NOMO-1 treated with DMSO at 0.1 percent for 48 hours (cell line): ENCODE data around the gene LMX1B.
"Not testable (repeated sequence)": the region's sequence is repeated elsewhere in the genome, so short reads cannot be mapped to it uniquely, and the experiment has no call there.

ENCODE experiments used
- DNase-seq: peaks from one replicate; lab custom pipeline; 2025; ENCODE audit not compliant: unreplicated experiment; lab: John Stamatoyannopoulos, UW

Gene LMX1B

GRCh38 chr9:126613651-126614050, at the start of gene LMX1B:
LMX1B (plus strand) TSS chr9:126613928; CDS start chr9:126614450, 522 bp downstream.
- DNase-seq, result no peak

- no peak for DNase-seq
Measured at GRCh38 chr9:126564128-126564527, 49.6 kb upstream of the LMX1B start.

GRCh38 chr9:126564716-126565115, 49.0 kb upstream of the LMX1B start:
- no peak for DNase-seq

- DNase-seq, result no peak
Measured at GRCh38 chr9:126565336-126566128, 48.2 kb upstream of the LMX1B start.

GRCh38 chr9:126569036-126569435, 44.7 kb upstream of the LMX1B start:
- DNase-seq, result no peak

- DNase-seq, result no peak
Measured at GRCh38 chr9:126578029-126578428, 35.7 kb upstream of the LMX1B start.

GRCh38 chr9:126580319-126580718, 33.4 kb upstream of the LMX1B start:
- DNase-seq, result not testable (repeated sequence)

GRCh38 chr9:126581893-126582292, 31.8 kb upstream of the LMX1B start:
- no peak for DNase-seq

- no peak for DNase-seq
Measured at GRCh38 chr9:126582427-126582826, 31.3 kb upstream of the LMX1B start.

GRCh38 chr9:126583144-126583760, 30.5 kb upstream of the LMX1B start:
- DNase-seq, result no peak

GRCh38 chr9:126584611-126585010, 29.1 kb upstream of the LMX1B start:
- DNase-seq, result no peak

- DNase-seq, result no peak
Measured at GRCh38 chr9:126586236-126586635, 27.5 kb upstream of the LMX1B start.

GRCh38 chr9:126587187-126588185, 26.2 kb upstream of the LMX1B start:
- DNase-seq, result no peak

GRCh38 chr9:126588491-126589168, 25.1 kb upstream of the LMX1B start:
- DNase-seq, result no peak

- DNase-seq, result no peak
Measured at GRCh38 chr9:126589349-126589748, 24.4 kb upstream of the LMX1B start.

GRCh38 chr9:126591083-126591482, 22.6 kb upstream of the LMX1B start:
- no peak for DNase-seq

- DNase-seq, result no peak
Measured at GRCh38 chr9:126591922-126592321, 21.8 kb upstream of the LMX1B start.

GRCh38 chr9:126592461-126592860, 21.3 kb upstream of the LMX1B start:
- no peak for DNase-seq

- DNase-seq, result no peak
Measured at GRCh38 chr9:126595982-126596381, 17.7 kb upstream of the LMX1B start.

- no peak for DNase-seq
Measured at GRCh38 chr9:126599047-126599650, 14.6 kb upstream of the LMX1B start.
